CD4-positive, alpha-beta T cell treated with Interleukin-4 for 1 hour (primary cell): ENCODE measurements around the gene RPRD1B.
A peak's percentile ranks its signal among the peaks of the same experiment; 100 is the strongest.

Source experiments
- DNase-seq, 2 donors: peaks; one replicate each; pipeline ENCODE4 v3.0.0-alpha.2; 2020 to 2022

Gene RPRD1B, protein sequence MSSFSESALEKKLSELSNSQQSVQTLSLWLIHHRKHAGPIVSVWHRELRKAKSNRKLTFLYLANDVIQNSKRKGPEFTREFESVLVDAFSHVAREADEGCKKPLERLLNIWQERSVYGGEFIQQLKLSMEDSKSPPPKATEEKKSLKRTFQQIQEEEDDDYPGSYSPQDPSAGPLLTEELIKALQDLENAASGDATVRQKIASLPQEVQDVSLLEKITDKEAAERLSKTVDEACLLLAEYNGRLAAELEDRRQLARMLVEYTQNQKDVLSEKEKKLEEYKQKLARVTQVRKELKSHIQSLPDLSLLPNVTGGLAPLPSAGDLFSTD

GRCh38 chr20:38033330-38034107 is at the start of gene RPRD1B, which contains the start of gene TTI1:
Gene RPRD1B, plus strand, starts transcription at chr20:38033746. Its CDS starts 202 bp downstream, at chr20:38033948.
Gene TTI1, minus strand, starts transcription at chr20:38033456. Its CDS starts 19,640 bp downstream, at chr20:38013816.
- peak; percentile 90 to 91 for DNase-seq

DNA sequence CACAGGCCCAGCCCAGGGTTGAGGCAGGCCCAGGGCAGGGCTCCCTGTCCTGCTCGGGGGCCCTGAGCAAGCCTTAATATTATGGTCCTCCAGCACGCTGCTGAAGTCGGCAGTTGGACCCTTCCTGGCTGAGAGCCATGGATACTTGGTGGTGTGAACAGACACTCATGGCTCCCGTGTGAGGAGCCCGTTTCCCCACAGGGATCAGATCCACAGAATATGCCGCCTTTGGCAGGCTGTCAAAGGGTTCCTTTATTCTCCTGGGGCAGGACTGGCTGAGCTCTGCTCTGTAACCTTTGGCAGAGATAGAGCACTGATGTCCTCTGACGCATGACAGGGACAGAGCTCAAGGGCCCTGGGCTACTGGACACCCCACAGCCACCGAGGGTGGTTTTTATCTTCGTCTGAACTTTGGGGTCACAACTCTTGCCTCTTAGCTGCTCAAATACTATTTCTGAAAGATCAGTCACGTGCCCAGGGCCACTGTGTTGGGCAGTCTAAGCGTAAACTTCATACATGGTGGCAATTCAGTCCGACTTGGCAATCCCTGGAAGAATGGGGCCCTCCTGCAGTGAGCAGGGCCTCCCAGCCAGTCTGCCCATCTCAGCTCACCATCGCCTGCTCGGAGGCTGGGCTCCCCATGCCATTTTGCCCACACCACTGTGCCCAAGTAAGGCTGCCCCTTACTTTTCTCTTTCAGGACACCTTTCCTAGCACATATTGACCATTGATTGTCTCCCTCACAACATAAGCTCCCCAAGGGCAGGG is 49.3 kb upstream of the RPRD1B start:
- DNase-seq, result no peak

- no peak for DNase-seq
Measured at GRCh38 chr20:37986044-37986858, 47.3 kb upstream of the RPRD1B start.

DNA sequence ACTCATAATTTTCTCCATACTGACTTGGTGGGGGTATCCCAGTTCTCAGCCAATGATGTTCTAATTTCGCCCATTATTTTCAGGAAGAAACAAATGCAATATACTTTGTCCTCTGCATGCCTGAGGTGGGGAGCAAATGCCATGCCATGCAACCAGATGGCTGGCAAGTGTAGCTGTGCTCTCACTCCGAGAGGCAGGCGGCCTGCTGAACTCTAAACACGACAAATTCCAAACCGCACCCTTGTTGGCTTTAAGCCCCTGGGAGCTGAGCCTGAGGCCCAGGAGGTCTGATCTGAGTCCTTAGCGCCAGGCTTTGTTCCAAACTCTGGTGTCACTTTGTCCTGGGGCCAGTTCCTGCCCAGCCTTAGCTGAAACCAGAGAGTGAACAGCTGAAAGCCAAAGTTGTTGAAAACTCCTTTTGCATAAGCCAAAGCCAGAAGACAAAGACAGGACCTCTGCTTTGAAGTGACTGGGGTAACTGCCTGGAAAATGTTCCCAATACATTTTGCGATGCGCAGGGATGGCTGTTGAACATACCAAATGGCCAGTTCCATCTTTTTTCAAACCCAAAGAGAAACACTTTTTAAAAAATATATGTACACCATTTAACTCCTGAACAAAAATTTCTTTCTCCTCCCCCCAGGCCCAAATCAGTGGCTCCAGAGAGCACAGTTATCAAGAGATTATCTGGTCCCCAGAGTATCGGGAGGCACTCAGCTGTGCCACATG is 46.5 kb upstream of the RPRD1B start:
- DNase-seq, result no peak

- DNase-seq, result no peak
Measured at GRCh38 chr20:37987602-37988290, 45.8 kb upstream of the RPRD1B start.

GRCh38 chr20:37988306-37988954 is 45.1 kb upstream of the RPRD1B start:
- no peak for DNase-seq

DNA sequence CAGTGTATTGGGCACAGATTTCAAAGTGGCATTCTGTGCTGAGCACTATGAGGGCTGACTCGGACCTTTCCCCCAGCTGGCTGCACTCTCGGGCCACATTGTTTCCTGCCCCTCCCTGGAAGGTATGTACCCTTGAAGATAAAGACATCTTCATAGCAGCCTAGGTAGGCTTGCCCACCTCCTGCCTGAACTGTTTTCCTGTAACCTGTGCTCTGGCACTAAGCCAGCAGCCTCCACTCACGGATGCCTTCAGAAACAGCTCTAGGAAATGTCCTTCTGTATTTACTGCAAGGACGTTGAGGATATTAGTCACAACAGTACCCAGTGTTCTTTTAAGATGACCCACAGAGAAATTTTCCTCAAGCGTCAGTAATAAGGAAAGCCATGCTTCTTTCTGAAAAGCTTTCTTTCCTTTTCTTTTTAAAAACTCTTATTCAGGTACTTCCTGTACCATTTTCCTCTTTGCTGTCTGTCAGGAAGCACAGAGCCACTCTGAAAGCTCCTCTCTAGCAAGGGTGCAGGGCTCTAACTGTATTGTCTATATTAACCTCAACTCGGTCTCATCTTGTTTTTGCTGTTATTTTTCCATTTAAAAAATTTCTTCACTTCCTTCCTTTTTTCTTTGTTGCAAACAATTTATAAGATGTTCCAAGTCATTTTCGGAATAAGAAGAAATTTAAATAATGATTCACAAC is 43.8 kb upstream of the RPRD1B start:
- no peak for DNase-seq

DNA sequence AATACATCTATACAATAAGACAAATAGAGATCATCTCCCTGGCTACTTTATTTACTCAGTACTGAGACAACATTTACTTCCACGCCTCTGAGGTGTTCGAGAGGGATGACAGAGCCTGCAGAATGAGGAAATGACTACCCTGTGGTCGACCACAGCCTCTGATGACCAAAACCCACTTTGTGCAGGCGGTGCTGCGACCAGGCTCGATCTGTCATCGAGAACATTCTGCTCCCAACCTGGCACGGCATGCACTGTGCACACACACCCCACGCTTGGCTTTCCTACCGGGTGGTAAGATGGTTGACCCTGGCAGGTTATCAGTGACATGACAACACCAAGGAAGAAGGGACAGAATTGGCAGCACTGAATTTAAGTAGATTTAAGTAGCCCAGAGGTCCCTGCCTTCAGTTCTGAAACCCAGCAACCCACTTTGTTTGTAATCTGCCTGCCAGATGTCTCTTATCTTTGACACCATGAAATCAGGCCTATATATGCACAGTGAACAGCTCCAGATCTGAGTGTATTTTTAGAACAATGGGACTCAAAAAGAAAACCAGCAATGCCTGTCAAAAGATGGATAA is 42.9 kb upstream of the RPRD1B start:
- DNase-seq, result peak; percentile 44 to 78

GRCh38 chr20:37991157-37991866 is 42.2 kb upstream of the RPRD1B start:
- DNase-seq, result no peak

DNA sequence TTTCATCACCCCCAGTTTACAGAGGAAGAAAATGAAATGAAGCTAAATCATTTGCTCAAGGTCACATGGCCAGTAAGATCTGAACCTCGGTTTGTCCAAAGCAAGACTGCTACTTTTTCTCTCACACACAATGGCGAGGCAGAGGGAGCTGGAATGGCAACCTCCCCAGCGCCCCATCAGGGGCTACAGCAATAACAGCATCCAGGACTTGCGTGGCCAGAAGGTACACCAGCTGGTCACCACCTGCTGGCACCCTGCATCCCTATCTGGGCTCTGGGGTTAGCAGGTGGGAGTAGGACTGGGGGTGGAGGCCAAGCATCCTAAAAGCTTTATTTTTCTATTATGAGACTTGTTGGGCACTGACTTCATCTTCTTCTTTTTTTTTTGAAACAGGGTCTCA is 41.6 kb upstream of the RPRD1B start:
- no peak for DNase-seq

DNA sequence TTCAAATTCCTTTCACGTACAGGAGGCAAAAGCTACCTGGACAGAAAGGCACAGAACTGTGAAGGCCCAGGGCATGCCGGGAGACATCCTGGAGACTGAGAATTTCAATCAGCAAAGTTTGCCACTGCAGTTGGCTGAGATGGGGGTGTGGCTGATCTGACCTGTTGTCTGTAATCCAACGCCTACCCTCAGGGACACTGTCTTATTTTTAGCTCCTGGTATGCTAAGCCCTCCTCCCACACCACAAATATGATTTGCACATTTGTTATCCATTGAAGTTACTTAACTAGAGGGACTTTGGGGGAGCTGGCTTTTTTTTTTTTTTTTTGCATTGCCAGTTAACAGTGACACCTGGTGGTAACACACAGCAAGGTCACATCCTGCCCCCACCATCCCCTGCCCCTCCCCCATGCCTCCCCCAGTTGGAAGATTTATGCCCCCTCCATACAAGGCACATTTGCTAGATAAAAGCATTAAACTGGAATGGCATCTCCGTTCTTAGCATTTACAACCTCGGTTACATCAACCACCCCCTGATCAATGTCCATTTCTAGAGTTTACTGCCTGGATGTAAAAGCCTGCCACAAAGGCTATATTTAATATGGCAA is 40.6 kb upstream of the RPRD1B start:
- DNase-seq, result peak in 1 of 2 donors; percentile 14

GRCh38 chr20:37994512-37994911 is 39.0 kb upstream of the RPRD1B start:
- DNase-seq, result no peak

DNA sequence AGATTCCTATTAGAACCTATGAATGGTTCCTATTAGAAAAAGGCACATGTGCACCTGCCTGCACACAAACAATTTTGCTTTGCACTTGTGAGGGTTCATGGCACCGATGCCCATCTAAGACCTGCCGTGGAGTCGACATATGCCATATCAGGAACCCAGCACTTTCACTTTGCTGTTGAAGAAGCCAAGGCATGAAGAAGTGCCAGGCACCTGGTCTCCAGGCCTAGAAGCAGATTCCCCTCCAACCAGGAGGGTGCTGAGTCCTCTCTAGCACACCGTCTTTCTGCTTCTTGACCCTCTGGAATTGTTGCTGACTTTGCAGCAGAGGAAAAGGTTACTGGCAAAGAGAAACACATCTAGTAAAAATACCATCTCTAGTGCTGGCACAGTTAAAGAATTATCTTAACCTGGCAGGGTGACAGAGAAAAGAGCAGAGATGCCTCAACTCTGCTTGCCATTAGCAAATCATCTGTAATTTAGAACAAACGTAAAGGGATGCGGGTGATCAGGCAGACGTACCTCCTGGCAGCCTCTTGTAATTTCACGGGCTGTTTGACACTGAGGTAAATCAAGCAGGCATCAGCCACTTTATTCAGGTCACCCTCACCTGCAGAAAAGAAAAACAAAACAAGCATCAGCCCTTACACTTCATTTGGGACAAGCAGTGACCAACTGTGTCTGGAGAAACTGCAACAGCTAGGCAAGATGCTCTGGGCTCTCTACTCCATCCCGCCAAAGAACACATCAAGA is 37.5 kb upstream of the RPRD1B start:
- DNase-seq, result no peak

- DNase-seq, result no peak
Measured at GRCh38 chr20:37997516-37997915, 36.0 kb upstream of the RPRD1B start.

DNA sequence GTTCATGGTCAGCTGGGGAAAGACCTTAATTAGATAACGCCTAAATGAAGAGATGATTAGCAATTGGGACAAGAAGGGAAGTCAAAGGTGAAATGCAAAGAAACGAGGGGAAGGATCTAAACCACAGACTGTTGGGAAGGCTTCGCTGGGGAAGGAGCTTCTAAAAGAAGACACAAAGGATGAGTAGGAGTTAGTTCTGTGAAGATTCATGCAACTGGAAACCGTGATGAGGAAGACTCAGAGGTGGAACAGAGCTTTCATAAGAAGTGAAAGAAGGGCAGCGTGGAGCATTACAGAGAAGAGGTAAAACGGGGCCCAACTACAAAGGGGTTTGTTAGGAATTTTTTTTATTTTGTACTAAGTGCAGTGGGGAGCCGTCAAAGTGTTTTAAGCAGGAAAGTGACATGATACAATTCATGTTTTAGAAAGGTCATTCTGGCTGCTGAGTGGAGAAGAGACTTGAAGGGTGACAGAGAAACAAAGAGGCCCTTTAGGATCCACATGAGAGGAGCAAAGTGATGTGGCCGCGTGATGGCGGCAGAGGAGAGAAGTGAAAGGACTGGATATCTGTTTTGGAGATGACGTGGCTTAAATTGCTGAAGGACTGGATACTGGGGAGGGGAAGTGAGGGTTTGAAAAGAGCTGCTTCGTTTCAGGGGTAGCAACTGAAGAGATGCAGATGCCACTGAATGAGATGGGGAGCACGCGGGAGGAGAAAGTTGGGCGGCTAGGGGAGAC is 33.9 kb upstream of the RPRD1B start:
- no peak for DNase-seq

DNA sequence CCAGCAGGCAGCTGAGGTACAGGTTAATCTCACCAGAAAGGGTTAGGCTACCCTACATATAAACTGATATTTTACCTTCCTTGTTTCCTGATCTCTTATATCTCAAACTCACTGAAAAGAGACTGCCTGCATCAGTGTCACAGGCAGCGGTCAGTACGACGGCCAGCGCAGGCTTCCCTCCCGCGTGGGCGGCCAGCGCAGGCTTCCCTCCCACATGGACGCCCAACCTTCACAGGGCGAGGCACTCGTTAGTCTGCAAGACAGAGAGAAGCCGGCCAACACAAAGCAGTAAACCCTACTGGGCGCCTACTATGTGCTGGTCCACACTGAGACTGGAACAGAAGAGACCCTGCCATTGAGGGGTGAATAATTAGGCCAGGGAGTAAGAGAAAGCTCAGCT is 33.3 kb upstream of the RPRD1B start:
- no peak for DNase-seq
